Effector CD8-positive, alpha-beta T cell (primary cell): ENCODE data around the gene FOXP3.
A peak's percentile ranks its signal among the peaks of the same experiment; 100 is the strongest.

Source experiments
- DNase-seq: peaks from one replicate; lab custom pipeline; 2025; lab: John Stamatoyannopoulos, UW

The FOXP3 gene

DNA sequence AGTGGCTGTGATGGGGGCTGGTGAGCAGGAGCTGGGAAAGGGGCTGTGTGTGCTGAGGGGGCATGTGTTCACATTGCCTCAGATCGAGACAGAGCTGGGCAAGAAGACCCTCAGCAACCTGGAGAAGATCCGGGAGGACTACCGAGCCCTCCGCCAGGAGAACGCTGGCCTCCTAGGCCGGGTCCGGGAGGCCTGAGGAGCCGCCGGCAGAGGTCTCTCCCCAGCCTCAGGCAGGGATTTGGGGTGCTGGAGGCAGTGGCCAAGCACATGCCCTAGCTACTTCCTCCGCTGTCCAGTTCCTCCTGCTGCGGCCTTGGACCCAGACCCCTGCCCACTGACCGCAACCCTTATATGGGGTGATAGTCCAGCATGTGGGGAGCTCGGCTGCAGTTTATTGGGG is 14.4 kb downstream of the FOXP3 start:
- DNase-seq = no peak

GRCh38 chrX:49249616-49250015 is 14.9 kb downstream of the FOXP3 start:
- DNase-seq = no peak

GRCh38 chrX:49249071-49249470 is 15.4 kb downstream of the FOXP3 start:
- DNase-seq = no peak

DNA sequence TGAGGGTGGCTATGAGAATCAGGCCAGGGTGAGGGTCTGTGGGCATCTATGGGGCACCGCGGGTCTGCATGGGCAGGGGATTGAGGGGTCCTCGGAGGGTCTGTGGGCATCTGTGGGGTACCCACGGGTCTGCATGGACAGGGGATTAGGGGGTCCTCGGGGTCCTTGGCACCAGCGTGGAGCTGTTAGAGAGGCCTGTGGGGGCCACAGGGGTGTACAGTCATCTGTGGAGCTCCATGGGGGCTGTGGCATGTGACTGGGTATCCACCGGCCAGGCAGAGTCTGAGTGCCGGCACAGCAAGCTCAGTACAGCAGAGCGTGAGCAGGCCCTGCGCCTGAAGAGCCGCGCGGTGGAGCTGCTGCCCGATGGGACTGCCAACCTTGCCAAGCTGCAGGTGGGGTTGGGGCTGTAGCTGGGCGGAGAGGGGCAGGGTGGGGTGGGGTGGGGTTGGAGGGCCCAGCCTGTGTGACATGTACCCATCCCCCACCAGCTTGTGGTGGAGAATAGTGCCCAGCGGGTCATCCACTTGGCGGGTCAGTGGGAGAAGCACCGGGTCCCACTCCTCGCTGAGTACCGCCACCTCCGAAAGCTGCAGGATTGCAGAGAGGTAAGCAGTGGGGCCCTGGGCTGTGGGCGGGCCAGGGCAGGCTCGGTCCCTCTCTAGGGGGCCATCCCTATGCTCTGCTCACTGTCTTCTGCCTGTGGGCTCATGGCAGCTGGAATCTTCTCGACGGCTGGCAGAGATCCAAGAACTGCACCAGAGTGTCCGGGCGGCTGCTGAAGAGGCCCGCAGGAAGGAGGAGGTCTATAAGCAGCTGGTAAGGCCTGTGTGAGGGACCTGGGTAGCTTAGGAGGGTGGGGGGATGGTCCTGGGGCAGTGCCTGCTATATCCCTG is 16.3 kb downstream of the FOXP3 start:
- no peak for DNase-seq

DNA sequence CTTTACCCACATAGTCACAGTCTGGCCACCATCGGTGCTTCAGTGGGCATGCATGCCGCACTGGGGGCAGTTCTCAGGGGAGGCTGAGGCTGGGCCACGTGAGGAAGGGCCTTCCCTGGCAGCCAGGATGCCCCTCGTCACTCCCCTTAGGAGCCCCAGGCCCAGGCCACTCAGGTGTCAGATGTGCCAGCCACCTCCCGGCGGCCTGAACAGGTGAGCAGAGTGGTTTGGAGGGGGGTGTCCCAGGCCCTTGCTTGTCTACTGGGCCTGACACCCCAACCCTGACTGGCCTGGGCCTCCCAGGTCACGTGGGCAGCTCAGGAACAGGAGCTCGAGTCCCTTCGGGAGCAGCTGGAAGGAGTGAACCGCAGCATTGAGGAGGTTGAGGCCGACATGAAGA is 17.2 kb downstream of the FOXP3 start:
- DNase-seq = no peak

- no peak for DNase-seq
Measured at GRCh38 chrX:49246541-49246940, 18.0 kb downstream of the FOXP3 start.

DNA sequence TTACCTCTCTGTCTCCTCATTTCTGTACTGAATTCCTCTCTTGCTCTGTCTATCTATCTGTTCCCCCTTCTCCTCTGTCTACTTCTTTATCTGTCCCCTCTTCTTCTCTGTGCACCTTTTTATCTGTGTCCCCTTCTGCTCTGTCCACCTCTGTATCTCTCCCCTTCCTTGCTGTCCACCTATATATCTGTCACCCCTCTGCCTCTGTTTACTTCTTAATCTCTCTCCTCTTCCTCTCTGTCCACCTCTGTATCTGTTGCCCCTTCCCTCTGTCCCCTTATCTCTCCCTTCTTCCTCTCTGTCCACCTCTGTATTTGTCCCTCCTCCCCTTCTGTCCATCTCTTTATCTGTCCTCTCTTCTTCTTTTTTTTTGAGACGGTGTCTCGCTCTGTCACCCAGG is 20.3 kb downstream of the FOXP3 start:
- DNase-seq = no peak

DNA sequence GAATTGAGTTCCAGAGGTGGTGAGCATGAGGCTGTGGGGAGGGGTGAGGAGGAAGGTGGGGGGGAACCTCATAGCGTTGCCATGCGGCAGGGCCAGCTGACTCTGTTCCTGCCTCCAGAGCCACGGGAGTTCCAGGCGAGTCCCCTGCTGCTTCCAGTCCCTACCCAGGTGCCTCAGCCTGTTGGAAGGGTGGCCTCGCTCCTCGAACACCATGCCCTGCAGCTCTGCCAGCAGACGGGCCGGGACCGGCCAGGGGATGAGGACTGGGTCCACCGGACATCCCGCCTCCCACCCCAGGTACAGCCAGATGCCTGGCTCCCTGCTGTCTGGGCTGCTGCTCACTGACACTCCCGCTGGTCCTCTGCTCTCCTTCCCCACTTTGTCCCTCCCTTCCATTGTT is 21.3 kb downstream of the FOXP3 start:
- no peak for DNase-seq

DNA sequence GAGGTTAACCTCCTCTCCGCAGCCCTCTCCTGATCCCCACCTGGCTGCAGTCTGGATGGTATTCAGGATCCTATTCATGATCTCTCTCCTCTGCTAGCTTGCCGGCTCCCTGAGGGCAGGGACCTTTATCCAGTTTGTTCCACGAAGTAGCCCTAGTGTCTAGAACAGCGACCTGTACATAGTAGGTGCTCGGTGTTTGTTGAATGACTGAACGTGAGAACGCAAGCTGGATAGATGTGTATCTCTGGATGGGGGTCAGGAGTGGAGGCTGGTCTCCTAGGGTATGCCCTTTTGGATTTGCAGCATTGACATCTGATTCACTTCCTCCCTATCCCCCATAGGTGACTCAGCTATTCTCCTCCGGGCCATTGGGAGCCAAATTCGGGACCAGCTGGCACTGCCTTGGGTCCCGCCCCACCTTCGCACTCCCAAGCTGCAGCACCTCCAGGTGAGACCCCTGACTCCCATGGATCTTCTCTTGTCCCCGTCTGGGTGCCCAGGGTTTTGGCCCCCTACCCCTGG is 21.9 kb downstream of the FOXP3 start:
- DNase-seq = no peak

GRCh38 chrX:49238735-49239134 is 25.8 kb downstream of the FOXP3 start:
- no peak for DNase-seq

DNA sequence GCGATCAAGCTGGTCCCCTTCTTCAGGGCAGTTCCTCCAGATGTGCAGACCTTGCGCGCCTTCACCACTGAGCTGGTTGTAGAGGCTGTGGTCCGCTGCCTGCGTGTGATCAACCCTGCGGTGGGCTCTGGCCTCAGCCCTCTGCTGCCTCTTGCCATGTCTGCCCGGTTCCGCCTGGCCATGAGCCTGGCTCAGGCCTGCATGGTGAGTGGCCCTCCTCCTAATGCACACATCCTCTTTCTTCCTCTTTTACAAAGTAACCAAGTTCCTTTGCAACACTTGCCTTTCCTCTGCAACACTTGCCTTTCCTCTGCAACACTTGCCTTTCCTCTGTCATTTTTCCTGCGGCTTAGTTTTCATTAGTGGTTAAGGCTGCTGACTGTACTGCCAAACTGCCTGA is 27.4 kb downstream of the FOXP3 start:
- DNase-seq = no peak

DNA sequence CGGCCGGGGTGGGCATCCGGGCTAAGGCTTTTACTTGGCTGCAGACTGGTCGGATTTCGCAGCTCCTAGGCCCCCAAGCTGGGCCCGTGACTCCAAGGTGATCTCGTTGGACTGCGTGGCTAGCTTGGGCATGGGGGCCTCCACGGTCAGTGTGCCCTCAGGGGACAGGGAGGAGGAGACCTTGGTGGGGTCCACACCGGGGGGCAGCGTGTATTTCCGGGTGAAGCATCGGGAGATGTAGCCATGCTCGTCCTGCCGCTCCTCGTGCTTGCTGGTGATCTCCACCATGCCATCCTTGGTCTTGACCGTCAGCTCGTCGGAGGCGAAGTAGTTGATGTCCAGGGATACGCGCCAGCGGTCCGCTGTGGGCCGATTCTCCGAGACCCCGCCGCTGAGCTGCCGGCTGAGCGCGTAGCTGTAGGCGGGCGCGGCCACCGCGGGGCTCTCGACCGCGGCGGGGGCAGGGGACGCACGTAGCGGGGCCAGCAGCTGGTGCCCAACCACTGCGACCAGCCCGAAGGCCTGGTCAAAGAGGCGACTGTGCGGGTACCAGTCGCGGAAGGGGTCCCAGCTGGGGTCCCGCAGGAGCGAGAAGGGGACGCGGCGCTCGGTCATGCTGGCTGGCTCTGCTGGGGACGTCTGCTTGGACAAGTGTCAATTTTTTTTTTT is 30.5 kb downstream of the FOXP3 start:
- no peak for DNase-seq

DNA sequence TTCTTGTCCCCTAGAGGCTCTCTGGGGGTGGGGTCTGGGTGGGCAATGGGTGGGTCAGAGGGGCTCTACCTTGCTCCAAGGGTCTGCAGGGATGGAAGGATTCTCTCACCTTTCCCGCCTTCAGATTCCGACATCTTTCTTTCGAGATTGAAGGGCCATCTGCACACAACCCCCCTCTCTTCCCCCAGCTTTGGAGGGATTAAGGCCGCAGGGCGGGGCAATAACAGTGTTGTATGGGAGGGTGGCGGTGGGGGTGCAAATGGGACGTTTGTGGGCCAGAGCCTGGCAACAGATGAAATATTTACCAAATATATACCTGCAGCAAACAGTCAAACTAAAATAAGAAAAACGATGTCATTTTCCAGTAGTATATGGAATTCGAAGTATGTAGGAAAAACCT is 31.3 kb downstream of the FOXP3 start, which contains the start of gene CACNA1F:
CACNA1F (minus strand) TSS at position 165 of the 400 bp plus-strand sequence; CDS start at position 134, 31 bp downstream.
- no peak for DNase-seq

DNA sequence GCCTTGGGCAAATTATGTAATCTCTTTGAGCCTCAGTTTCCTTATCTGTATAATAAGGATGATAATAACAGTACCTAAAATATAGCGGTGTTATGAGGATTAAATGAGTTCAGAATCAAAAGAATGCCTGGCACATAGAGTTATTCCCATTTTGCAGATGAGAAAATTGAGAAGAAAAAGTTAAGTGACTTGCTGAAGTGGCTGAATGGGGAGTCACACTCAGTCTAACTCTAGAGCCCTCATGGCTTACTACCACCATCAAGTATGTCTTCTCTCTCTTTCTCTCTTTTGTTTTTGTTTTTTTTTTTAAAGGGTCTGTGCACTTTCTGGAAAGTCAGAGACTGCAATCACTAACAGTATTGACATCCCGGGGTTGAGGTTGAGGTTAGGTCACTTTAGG is 32.0 kb downstream of the FOXP3 start:
- no peak for DNase-seq

GRCh38 chrX:49231333-49232000 is 33.0 kb downstream of the FOXP3 start:
- no peak for DNase-seq

DNA sequence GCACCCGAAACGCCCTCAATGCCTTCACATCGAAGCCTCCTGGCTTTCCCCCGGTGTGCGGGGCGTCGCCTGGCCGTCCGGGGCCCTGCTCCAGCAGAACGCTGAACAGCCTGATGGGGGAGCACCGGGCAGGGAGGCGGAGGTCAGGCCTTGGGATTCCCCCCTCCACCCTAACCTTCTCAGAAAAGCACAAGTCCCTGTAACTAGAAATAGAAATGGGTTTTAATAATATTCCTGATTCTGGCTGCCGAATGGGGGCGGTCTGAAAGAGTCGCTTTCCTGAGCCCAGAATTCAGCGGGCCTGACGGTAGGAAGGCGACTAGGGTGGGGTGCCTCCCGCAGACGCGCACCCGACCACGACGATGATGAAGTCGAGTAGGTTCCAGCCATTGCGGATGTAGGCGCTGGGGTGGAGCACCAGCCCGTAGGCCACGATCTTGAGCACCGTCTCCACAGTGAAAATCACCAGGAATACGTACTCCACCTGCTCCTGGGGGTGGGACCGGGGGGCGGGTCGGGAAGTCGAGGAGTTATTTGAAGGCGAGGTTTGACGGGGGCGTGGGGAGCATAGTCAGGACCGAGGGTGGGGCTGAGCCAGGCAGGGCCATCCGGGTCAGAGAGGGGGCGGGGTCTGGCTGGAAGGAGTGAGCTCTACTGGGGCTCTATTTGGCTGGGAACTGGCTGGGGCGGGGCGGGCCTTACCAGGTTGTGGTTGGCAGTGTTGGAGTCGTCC is 33.8 kb downstream of the FOXP3 start:
- peak; percentile 21 for DNase-seq

GRCh38 chrX:49228185-49228584 is 36.3 kb downstream of the FOXP3 start:
- DNase-seq = no peak

DNA sequence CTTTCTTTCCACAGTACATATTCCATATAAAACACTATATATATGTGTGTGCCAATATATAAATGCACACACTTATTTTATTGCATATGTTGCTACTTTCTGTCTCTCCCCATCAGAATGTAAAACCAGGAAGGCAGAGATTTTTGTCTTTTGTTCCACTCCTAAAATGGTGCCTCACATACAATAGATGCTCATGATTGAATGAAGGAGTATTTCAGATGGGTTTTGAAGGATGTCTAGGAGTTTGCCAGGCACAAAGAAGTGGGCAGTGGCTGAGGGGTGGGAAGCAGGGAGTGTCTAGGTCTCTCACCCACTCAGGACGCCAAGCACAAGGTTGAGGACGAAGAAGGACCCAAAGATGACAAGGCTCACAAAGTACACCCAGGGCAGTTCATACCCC is 36.8 kb downstream of the FOXP3 start:
- DNase-seq = no peak

- no peak for DNase-seq
Measured at GRCh38 chrX:49226946-49227345, 37.6 kb downstream of the FOXP3 start.

- DNase-seq = no peak
Measured at GRCh38 chrX:49225858-49226257, 38.7 kb downstream of the FOXP3 start.

GRCh38 chrX:49221868-49222267 is 42.6 kb downstream of the FOXP3 start:
- DNase-seq = no peak

- DNase-seq = no peak
Measured at GRCh38 chrX:49220100-49220499, 44.4 kb downstream of the FOXP3 start.
